Body of pancreas (tissue), 4 donors: ENCODE results near the gene LRCH2.

Experiments
- POLR2A ChIP-seq, 3 donors: fragments of 450-650 bp; IDR thresholded peaks; one replicate each; pipeline ENCODE4 v1.6.1; 2016; ENCODE audit warnings: antibody characterized with exemption in 3 of 3, mild to moderate bottlenecking in 2 of 3
- TF ChIP-seq, protein P1 (sequence below), 7 experiments: fragments of 450-650 bp in 4 of 7; fragments of 200-600 bp in 3 of 7; sonication (generic) in 3 of 7; IDR thresholded peaks; one replicate each; pipeline ENCODE4 v1.5.1; 2016 to 2019; ENCODE audit warnings: antibody characterized with exemption in 7 of 7

- TF ChIP-seq, protein P1, sequence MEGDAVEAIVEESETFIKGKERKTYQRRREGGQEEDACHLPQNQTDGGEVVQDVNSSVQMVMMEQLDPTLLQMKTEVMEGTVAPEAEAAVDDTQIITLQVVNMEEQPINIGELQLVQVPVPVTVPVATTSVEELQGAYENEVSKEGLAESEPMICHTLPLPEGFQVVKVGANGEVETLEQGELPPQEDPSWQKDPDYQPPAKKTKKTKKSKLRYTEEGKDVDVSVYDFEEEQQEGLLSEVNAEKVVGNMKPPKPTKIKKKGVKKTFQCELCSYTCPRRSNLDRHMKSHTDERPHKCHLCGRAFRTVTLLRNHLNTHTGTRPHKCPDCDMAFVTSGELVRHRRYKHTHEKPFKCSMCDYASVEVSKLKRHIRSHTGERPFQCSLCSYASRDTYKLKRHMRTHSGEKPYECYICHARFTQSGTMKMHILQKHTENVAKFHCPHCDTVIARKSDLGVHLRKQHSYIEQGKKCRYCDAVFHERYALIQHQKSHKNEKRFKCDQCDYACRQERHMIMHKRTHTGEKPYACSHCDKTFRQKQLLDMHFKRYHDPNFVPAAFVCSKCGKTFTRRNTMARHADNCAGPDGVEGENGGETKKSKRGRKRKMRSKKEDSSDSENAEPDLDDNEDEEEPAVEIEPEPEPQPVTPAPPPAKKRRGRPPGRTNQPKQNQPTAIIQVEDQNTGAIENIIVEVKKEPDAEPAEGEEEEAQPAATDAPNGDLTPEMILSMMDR (IDR thresholded peaks at IDR 0.05): no peak
- no peak for TF ChIP-seq POLR2A (IDR thresholded peaks at IDR 0.05)
These were observed at the start of gene LRCH2 for GRCh38 chrX:115233497-115234455.
